C4-2B (cell line): Measurements from ENCODE around the gene ZNF443.
"Not testable (repeated sequence)": the region's sequence is repeated elsewhere in the genome, so short reads cannot be mapped to it uniquely, and the experiment has no call there.

Source experiments
- H3K27ac ChIP-seq: fragments of 450-650 bp; 2 replicates; pipeline ENCODE4 v1.5.1; 2017
- ZFX ChIP-seq: fragments of 450-650 bp; IDR thresholded peaks from 2 replicates; pipeline ENCODE4 v1.6.1; 2017
- TF ChIP-seq, protein P1 (sequence below): fragments of 450-650 bp; conservative IDR thresholded peaks from 2 replicates; pipeline ENCODE4 v1.5.1; 2017; ENCODE audit warnings: mild to moderate bottlenecking

Gene ZNF443

DNA sequence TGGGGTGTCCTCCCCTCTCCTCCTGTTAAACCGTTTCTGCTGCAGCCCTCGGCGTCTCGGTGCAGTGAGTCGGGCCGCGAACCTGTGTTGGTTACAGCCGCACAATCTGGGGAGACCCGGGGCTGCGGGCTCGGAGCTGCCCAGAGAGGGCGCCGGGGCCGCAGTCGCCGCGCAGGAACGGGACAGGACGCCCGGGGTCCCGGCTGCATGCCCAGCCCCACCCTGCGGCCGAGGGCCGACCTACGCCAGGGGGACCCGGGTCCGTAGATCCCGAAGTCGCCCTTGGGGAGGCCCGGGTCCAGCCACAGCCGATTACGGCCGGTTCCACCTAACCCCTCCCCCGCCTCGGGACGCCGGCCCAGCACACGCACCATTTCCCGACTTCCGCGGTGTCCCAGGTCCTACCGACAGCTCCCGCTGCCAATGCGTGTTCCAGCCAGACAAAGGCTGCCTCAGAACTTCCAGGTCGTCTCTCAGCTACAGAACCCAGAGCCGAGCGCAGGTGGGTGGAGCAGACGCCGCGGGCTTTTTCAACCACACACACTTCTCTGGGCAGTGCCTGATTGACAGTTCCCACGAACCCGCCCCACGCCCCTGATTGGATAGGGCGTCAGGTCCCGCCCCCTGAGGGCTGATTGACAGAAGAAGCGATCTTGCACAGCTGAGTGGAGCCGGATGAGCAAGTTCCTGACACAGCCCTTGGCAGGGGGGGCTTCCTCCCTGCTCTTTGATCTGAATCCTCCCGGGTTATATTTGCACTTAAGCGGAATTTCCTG is at the start of gene ZNF443:
TSS of gene ZNF443 (minus strand) at position 481 of the 776 bp plus-strand sequence. CDS start at position 374, 107 bp downstream.
- TF ChIP-seq ZFX, result no peak
- TF ChIP-seq, protein P1, sequence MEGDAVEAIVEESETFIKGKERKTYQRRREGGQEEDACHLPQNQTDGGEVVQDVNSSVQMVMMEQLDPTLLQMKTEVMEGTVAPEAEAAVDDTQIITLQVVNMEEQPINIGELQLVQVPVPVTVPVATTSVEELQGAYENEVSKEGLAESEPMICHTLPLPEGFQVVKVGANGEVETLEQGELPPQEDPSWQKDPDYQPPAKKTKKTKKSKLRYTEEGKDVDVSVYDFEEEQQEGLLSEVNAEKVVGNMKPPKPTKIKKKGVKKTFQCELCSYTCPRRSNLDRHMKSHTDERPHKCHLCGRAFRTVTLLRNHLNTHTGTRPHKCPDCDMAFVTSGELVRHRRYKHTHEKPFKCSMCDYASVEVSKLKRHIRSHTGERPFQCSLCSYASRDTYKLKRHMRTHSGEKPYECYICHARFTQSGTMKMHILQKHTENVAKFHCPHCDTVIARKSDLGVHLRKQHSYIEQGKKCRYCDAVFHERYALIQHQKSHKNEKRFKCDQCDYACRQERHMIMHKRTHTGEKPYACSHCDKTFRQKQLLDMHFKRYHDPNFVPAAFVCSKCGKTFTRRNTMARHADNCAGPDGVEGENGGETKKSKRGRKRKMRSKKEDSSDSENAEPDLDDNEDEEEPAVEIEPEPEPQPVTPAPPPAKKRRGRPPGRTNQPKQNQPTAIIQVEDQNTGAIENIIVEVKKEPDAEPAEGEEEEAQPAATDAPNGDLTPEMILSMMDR, result no peak
- peak within 1 kb of the TSS; percentile 79 for H3K27ac ChIP-seq

DNA sequence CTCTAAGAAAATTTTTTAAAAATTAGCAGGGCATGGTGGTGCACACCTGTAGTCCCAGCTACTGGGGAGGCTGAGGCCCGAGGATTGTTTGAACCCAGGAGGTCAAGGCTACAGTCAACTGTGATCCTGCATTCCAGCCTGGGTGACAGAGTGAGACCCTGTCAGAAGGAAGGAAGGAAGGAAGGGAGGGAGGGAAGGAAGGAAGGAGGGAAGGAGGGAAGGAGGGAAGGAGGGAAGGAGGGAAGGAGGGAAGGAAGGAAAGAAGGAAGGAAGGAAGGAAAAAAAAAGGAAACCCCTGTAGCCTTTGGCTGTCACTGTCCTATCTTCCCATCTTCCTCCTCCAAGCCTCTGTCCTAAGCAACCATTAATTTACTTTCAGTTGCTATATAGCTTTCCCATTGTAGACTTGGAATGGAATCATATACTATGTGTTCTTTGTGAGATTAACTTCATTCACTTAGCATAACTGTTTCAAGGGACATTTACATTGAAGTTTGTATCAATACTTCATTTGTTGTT is 45.5 kb upstream of the ZNF443 start:
- H3K27ac ChIP-seq, result not testable (repeated sequence)

DNA sequence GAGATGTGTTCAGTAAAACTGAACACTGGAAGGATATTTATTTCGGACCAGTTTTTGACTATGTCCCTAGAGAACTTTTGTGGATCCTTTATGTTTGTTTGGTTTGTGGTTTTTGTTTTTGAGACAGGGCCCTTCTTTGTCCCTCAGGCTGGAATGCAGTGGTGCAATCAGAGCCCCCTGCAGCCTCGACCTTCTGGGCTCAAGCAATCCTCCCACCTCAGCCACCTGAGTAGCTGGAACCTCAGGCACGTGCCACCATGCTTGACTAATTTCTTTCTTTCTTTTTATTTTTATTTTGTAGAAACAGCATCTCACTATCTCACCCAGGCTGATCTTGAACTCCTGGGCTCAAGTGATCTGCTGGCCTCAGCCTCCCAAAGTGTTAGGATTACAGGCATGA is 44.8 kb upstream of the ZNF443 start:
- no peak overlapping the region for H3K27ac ChIP-seq
- no peak for TF ChIP-seq ZFX
- TF ChIP-seq, protein P1, result no peak

DNA sequence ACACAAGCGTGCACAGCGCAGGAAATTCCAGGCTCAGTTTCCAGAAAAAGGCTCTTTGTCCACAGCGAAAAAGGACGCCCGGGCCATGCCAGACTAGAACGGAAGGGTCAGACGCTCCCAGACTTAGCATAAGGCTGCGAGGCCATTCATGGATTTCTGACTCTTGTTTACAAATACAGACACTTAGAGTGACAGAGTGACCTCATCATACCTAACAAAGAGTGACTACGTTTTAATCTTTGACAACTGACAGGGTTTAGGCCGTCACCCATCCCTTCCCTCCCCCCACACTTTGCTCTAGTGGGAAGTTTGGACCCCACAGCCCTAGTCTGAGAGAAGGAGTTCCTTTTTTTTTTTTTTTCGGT is 44.2 kb upstream of the ZNF443 start:
- no peak for TF ChIP-seq ZFX
- TF ChIP-seq, protein P1, result no peak
- peak overlapping the region; percentile 53 for H3K27ac ChIP-seq

DNA sequence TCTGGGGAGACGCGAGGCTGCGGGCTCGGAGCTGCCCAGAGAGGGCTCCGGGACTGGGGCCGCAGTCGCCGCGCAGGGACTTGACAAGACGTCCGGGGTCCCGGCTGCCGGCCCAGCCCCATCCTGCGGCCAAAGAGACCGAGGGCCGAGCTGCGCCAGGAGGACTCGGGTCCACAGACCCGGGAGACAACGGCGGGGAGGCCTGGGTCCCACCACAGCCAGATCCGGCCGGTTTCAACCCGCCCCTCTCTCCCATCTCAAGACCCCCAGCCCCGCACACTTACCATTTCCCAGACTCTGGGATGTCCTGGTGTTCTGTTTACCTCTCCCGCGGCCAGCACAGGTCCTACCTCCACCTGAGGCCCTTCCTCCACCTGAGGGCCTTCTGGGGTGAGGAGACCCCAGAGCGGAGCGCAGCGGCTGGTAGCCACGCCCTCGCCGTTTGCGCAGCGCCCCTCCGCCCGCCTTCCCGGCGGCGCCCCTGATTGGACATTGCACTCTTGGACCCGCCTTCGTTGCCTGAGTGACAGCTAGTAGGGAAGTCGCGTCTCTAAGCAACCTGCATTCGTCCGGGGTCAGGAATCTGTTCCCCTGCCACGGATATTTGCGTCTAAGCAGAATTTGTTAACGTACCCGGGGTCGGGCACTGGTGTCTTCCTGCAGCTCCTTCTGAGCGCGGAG is 43.7 kb upstream of the ZNF443 start, which contains the start of gene ZNF709:
TSS of gene ZNF709 (minus strand) at position 446 of the 681 bp plus-strand sequence. CDS start at position 287, 159 bp downstream.
- H3K27ac ChIP-seq, result peak within 1 kb of the TSS; percentile 53
- TF ChIP-seq, protein P1, result no peak
- no peak for TF ChIP-seq ZFX

DNA sequence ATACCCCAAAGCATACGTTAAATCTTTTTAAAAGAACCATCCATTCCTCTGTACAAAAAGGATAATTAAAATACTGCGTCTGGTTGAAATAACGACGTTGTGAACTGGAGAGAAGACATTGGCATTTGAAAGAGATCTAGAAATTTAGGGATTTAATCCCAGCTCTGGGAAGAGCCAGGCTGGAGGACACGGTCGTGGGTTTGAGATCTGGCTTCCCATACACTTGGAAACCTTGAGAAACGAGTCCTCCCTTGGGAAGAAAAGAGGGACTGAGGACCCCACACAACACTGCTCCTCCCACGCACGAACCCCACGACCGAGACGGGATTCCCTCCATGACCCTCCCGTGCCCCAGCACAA is 43.2 kb upstream of the ZNF443 start:
- H3K27ac ChIP-seq, result peak overlapping the region; percentile 53
- no peak for TF ChIP-seq ZFX
- TF ChIP-seq, protein P1, result no peak

DNA sequence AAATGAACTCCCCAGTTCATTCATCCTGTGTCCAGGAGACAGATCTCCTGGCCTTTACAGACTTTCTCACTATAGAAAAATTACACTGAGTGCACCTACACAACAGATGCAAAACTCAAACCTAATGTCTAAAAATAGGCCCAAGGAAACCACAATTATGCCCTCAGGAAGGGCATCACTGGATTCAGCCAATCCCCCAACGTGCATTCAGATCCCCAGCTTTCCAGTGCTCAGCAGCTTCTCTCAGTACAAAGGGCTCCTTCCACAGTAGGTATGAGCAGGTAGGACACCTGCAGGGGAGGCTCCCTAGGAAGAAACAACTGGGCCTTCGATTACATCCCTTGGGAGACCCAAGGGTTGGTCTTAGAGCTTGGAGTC is 41.7 kb upstream of the ZNF443 start:
- H3K27ac ChIP-seq, result no peak overlapping the region
- TF ChIP-seq ZFX, result no peak

DNA sequence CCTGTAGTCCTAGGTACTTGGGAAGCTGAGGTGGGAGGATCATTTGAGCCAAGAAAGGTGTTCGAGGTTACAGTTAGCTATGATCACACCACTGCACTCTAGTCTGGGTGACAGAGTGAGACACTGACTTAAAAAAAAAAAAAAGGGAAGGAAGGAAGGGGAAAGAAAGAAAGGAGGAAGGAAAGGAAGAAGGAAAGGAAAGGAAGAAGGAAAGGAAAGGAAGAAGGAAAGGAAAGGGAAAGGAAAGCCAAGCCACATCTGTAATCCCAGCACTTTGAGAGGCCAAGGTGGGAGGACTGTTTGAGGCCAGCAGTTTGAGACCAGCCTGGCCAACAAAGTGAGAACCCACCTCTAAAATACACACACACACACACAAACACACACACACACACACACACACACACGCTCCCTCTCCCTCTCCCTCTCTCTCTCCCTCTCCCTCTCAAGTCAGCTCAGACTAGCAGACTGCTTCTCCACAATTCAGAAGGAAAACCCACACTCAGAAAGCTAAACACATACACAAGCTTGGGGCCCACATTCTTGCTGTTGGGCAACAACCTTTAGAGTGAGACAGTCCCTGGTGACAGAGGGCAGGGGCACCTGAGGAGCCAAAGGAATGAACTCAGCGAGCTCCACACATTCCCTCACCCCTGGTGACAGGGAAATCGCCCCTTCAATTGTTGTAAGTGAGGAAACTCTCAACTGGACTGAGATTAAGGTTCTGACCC is 41.1 kb upstream of the ZNF443 start:
- TF ChIP-seq, protein P1, result no peak
- no peak for TF ChIP-seq ZFX
- no peak overlapping the region for H3K27ac ChIP-seq
